Activated CD8-positive, alpha-beta T cell treated with anti-CD3 and anti-CD28 coated beads, Interleukin-2, amount 10 ng/mL, durations not matched to agents 7 days and 5 days (primary cell): ENCODE results near the gene ST8SIA4. TPM values are rescaled to one million over a fixed set of nuclear protein-coding genes. Genes with fewer than 3 reads are reported as not detected.

Experiments used
- ATAC-seq: fragments of 150-1000 bp; cut with Tn5 transposase; one replicate; pipeline ENCODE4 v1.10.0; 2021; ENCODE audit warnings: moderate library complexity
- CTCF ChIA-PET: fragments of 350-600 bp; sonication (Branson Sonifier 250); formaldehyde crosslinking; loops from one replicate; lab custom pipeline; 2021; ENCODE audit warnings: antibody characterized with exemption; lab: Charles Lee
- POLR2A ChIA-PET: fragments of 350-600 bp; sonication (Branson Sonifier 250); formaldehyde crosslinking; loops from one replicate; lab custom pipeline; 2021; ENCODE audit warnings: antibody characterized with exemption; lab: Charles Lee
- DNase-seq: peaks from one replicate; pipeline ENCODE4 v3.0.0-alpha.2; 2020
- H3K27ac Mint-ChIP-seq: one replicate; pipeline ENCODE4 v1.8.0; 2021; ENCODE audit warnings: mild to moderate bottlenecking, mixed read lengths
- H3K27me3 Mint-ChIP-seq: one replicate; pipeline ENCODE4 v1.8.0; 2021; ENCODE audit warnings: low read depth, mixed read lengths
- H3K36me3 Mint-ChIP-seq: one replicate; pipeline ENCODE4 v1.8.0; 2021; ENCODE audit warnings: low read depth, mixed read lengths
- H3K4me1 Mint-ChIP-seq: one replicate; pipeline ENCODE4 v1.8.0; 2021; ENCODE audit warnings: low read depth, mixed read lengths
- H3K4me3 Mint-ChIP-seq: one replicate; pipeline ENCODE4 v1.8.0; 2021; ENCODE audit warnings: mild to moderate bottlenecking, mixed read lengths
- H3K9me3 Mint-ChIP-seq: one replicate; pipeline ENCODE4 v1.8.0; 2022; ENCODE audit warnings: mixed read lengths; ENCODE audit not compliant: insufficient read depth
- total RNA-seq, 2 experiments: library from RNA; stranded (reverse); gene quantifications; one replicate each; pipeline ENCODE4 v1.2.3, GENCODE V29; 2021

The ST8SIA4 gene
- total RNA-seq, 2 experiments from 2014 or later = 35.8 to 37.5 TPM

- ChIA-PET POLR2A (no interaction called here), CTCF (no interaction called here)
- H3K36me3 Mint-ChIP-seq = peaks cover 70% of the 10 kb centered on the region
- no peak overlapping the region for H3K4me3 Mint-ChIP-seq
- DNase-seq (no peak), ATAC-seq (no peak)
- H3K9me3 Mint-ChIP-seq = peaks cover 9% of the 10 kb centered on the region
- H3K27ac Mint-ChIP-seq = no peak overlapping the region
- peaks cover 34% of the 10 kb centered on the region for H3K4me1 Mint-ChIP-seq
- no peaks in the 10 kb centered on the region for H3K27me3 Mint-ChIP-seq
These were observed 38.2 kb downstream of the ST8SIA4 start for GRCh38 chr5:100864931-100865330.

- no peak overlapping the region for H3K4me3 Mint-ChIP-seq
- DNase-seq (no peak), ATAC-seq (no peak)
- H3K4me1 Mint-ChIP-seq = peaks cover 33% of the 10 kb centered on the region
- H3K27ac Mint-ChIP-seq = no peak overlapping the region
- CTCF ChIA-PET = no interaction called here
- H3K9me3 Mint-ChIP-seq = peaks cover 9% of the 10 kb centered on the region
- H3K36me3 Mint-ChIP-seq = peaks cover 64% of the 10 kb centered on the region
- POLR2A ChIA-PET = no interaction called here
- H3K27me3 Mint-ChIP-seq = no peaks in the 10 kb centered on the region
These were observed 39.3 kb downstream of the ST8SIA4 start for GRCh38 chr5:100863739-100864138.

GRCh38 chr5:100861148-100861547, 41.9 kb downstream of the ST8SIA4 start:
- Mint-ChIP-seq H3K9me3 (peaks cover 9% of the 10 kb centered on the region), H3K36me3 (peaks cover 61% of the 10 kb centered on the region), H3K27ac (no peak overlapping the region), H3K4me1 (peaks cover 40% of the 10 kb centered on the region), H3K4me3 (no peak overlapping the region), H3K27me3 (no peaks in the 10 kb centered on the region)
- no peak for ATAC-seq
- ChIA-PET POLR2A (interaction anchor here (0.8 kb wide), 1 partner anchor 36 kb away, joined by 3 read pairs; no protein-coding TSS in a partner anchor), CTCF (interaction anchor here (1.0 kb wide), 1 partner anchor 40 kb away, joined by 3 read pairs; no protein-coding TSS in a partner anchor)
- no peak for DNase-seq

GRCh38 chr5:100860407-100860806, 42.7 kb downstream of the ST8SIA4 start:
- Mint-ChIP-seq H3K27me3 (no peaks in the 10 kb centered on the region), H3K27ac (peak overlapping the region; percentile 32), H3K4me1 (peaks cover 45% of the 10 kb centered on the region), H3K36me3 (peaks cover 61% of the 10 kb centered on the region), H3K9me3 (peaks cover 4% of the 10 kb centered on the region), H3K4me3 (no peak overlapping the region)
- POLR2A ChIA-PET = no interaction called here
- ATAC-seq (no peak), DNase-seq (no peak)
- CTCF ChIA-PET = no interaction called here

GRCh38 chr5:100858987-100859545, 44.0 kb downstream of the ST8SIA4 start:
- no peaks in the 10 kb centered on the region for H3K9me3 Mint-ChIP-seq
- no peak overlapping the region for H3K27ac Mint-ChIP-seq
- peaks cover 48% of the 10 kb centered on the region for H3K4me1 Mint-ChIP-seq
- no peak for DNase-seq
- H3K27me3 Mint-ChIP-seq = no peaks in the 10 kb centered on the region
- peaks cover 63% of the 10 kb centered on the region for H3K36me3 Mint-ChIP-seq
- no peak overlapping the region for H3K4me3 Mint-ChIP-seq
- POLR2A ChIA-PET = interaction anchor here (1.5 kb wide), 1 partner anchor 41 kb away, joined by 6 read pairs; no protein-coding TSS in a partner anchor
- ATAC-seq = no peak
- CTCF ChIA-PET = no interaction called here

- ChIA-PET CTCF (interaction anchor here (2.4 kb wide), 1 partner anchor 44 kb away, joined by 8 read pairs; no protein-coding TSS in a partner anchor), POLR2A (interaction anchor here (1.5 kb wide), 1 partner anchor 44 kb away, joined by 11 read pairs; no protein-coding TSS in a partner anchor)
- H3K9me3 Mint-ChIP-seq = no peaks in the 10 kb centered on the region
- H3K27me3 Mint-ChIP-seq = no peaks in the 10 kb centered on the region
- no peak for ATAC-seq
- peaks cover 58% of the 10 kb centered on the region for H3K36me3 Mint-ChIP-seq
- DNase-seq = no peak
- peaks cover 52% of the 10 kb centered on the region for H3K4me1 Mint-ChIP-seq
- peak overlapping the region; percentile 46 for H3K27ac Mint-ChIP-seq
- H3K4me3 Mint-ChIP-seq = no peak overlapping the region
These were observed 46.6 kb downstream of the ST8SIA4 start for GRCh38 chr5:100856462-100856861.

- H3K4me1 Mint-ChIP-seq = peaks cover 48% of the 10 kb centered on the region
- ChIA-PET POLR2A (no interaction called here), CTCF (interaction anchor here (2.4 kb wide), 1 partner anchor 44 kb away, joined by 8 read pairs; no protein-coding TSS in a partner anchor)
- ATAC-seq (no peak), DNase-seq (no peak)
- H3K36me3 Mint-ChIP-seq = peaks cover 54% of the 10 kb centered on the region
- no peaks in the 10 kb centered on the region for H3K9me3 Mint-ChIP-seq
- no peak overlapping the region for H3K27ac Mint-ChIP-seq
- H3K4me3 Mint-ChIP-seq = no peak overlapping the region
- H3K27me3 Mint-ChIP-seq = no peaks in the 10 kb centered on the region
These were observed 47.1 kb downstream of the ST8SIA4 start for GRCh38 chr5:100855937-100856430.

- Mint-ChIP-seq H3K36me3 (peaks cover 50% of the 10 kb centered on the region), H3K4me1 (peaks cover 43% of the 10 kb centered on the region), H3K4me3 (no peak overlapping the region), H3K9me3 (no peaks in the 10 kb centered on the region), H3K27ac (peak overlapping the region; percentile 40), H3K27me3 (no peaks in the 10 kb centered on the region)
- POLR2A ChIA-PET = interaction anchor here (0.6 kb wide), 1 partner anchor 48 kb away, joined by 4 read pairs; the partner anchor contains the start of gene ST8SIA4
- CTCF ChIA-PET = interaction anchor here (2.4 kb wide), 1 partner anchor 45 kb away, joined by 8 read pairs; no protein-coding TSS in a partner anchor
- no peak for ATAC-seq
- no peak for DNase-seq
These were observed 47.8 kb downstream of the ST8SIA4 start for GRCh38 chr5:100855295-100855694.

- CTCF ChIA-PET = interaction anchor here (2.4 kb wide), 1 partner anchor 45 kb away, joined by 8 read pairs; no protein-coding TSS in a partner anchor
- H3K4me1 Mint-ChIP-seq = peaks cover 40% of the 10 kb centered on the region
- DNase-seq (no peak), ATAC-seq (no peak)
- POLR2A ChIA-PET = no interaction called here
- H3K27ac Mint-ChIP-seq = peak overlapping the region; percentile 40
- peaks cover 45% of the 10 kb centered on the region for H3K36me3 Mint-ChIP-seq
- no peaks in the 10 kb centered on the region for H3K27me3 Mint-ChIP-seq
- no peaks in the 10 kb centered on the region for H3K9me3 Mint-ChIP-seq
- no peak overlapping the region for H3K4me3 Mint-ChIP-seq
These were observed 48.5 kb downstream of the ST8SIA4 start for GRCh38 chr5:100854591-100854990.

- Mint-ChIP-seq H3K36me3 (peaks cover 45% of the 10 kb centered on the region), H3K4me3 (peak overlapping the region; percentile 68), H3K4me1 (peaks cover 38% of the 10 kb centered on the region), H3K27ac (peak overlapping the region; percentile 91), H3K27me3 (no peaks in the 10 kb centered on the region), H3K9me3 (no peaks in the 10 kb centered on the region)
- ChIA-PET CTCF (interaction anchor here (1.2 to 3.9 kb wide), 2 partner anchors 44 to 47 kb away, joined by 3 to 13 read pairs; no protein-coding TSS in a partner anchor), POLR2A (interaction anchor here (1.2 kb wide), 1 partner anchor 49 kb away, joined by 13 read pairs; the partner anchor contains the start of gene ST8SIA4)
- ATAC-seq = peak; percentile 20
- no peak for DNase-seq
These were observed 49.5 kb downstream of the ST8SIA4 start for GRCh38 chr5:100853582-100853981.

- ATAC-seq = peak; percentile 82
- CTCF ChIA-PET = interaction anchor here (0.8 to 3.9 kb wide), 3 partner anchors 10 to 47 kb away, joined by 3 to 13 read pairs (median 3); no protein-coding TSS in a partner anchor
- H3K9me3 Mint-ChIP-seq = no peaks in the 10 kb centered on the region
These were observed 50.1 kb downstream of the ST8SIA4 start for GRCh38 chr5:100852988-100853449.

More at GRCh38 chr5:100852988-100853449, 50.1 kb downstream of the ST8SIA4 start:
- H3K36me3 Mint-ChIP-seq = peaks cover 42% of the 10 kb centered on the region
- H3K4me1 Mint-ChIP-seq = peaks cover 36% of the 10 kb centered on the region
- peak overlapping the region; percentile 68 for H3K4me3 Mint-ChIP-seq
- H3K27ac Mint-ChIP-seq = peak overlapping the region; percentile 91
- no peak for DNase-seq
- no peaks in the 10 kb centered on the region for H3K27me3 Mint-ChIP-seq
- POLR2A ChIA-PET = interaction anchor here (1.2 kb wide), 1 partner anchor 49 kb away, joined by 13 read pairs; the partner anchor contains the start of gene ST8SIA4
